GM21717 (cell line): Measurements from ENCODE around the gene MAP2K1.
"Not testable (repeated sequence)": the region's sequence is repeated elsewhere in the genome, so short reads cannot be mapped to it uniquely, and the experiment has no call there.

Experiments used
- ATAC-seq: cut with Tn5 transposase; IDR thresholded peaks from one replicate; pipeline ENCODE4 v1.9.1; 2021; ENCODE audit warnings: mild to moderate bottlenecking, moderate library complexity; ENCODE audit not compliant: unreplicated experiment

The MAP2K1 gene

GRCh38 chr15:66390678-66391077, 4.0 kb downstream of the MAP2K1 start:
- no peak for ATAC-seq

GRCh38 chr15:66393037-66393436, 6.3 kb downstream of the MAP2K1 start:
- not testable (repeated sequence) for ATAC-seq

- ATAC-seq, result no peak
Measured at GRCh38 chr15:66394472-66394871, 7.8 kb downstream of the MAP2K1 start.

GRCh38 chr15:66394915-66395314, 8.2 kb downstream of the MAP2K1 start:
- ATAC-seq, result no peak

- ATAC-seq, result no peak
Measured at GRCh38 chr15:66399276-66399675, 12.6 kb downstream of the MAP2K1 start.

- ATAC-seq, result no peak
Measured at GRCh38 chr15:66400351-66400774, 13.7 kb downstream of the MAP2K1 start.

GRCh38 chr15:66401130-66402021, 14.7 kb downstream of the MAP2K1 start:
- no peak for ATAC-seq

GRCh38 chr15:66402761-66403284, 16.1 kb downstream of the MAP2K1 start:
- ATAC-seq, result no peak

- ATAC-seq, result no peak
Measured at GRCh38 chr15:66403323-66403722, 16.6 kb downstream of the MAP2K1 start.

GRCh38 chr15:66404122-66404521, 17.4 kb downstream of the MAP2K1 start:
- no peak for ATAC-seq

GRCh38 chr15:66404532-66404931, 17.8 kb downstream of the MAP2K1 start:
- no peak for ATAC-seq

- no peak for ATAC-seq
Measured at GRCh38 chr15:66405007-66405406, 18.3 kb downstream of the MAP2K1 start.

GRCh38 chr15:66405615-66406014, 18.9 kb downstream of the MAP2K1 start:
- ATAC-seq, result no peak

- ATAC-seq, result no peak
Measured at GRCh38 chr15:66408254-66408653, 21.5 kb downstream of the MAP2K1 start.

- no peak for ATAC-seq
Measured at GRCh38 chr15:66408675-66409282, 22.1 kb downstream of the MAP2K1 start.

- no peak for ATAC-seq
Measured at GRCh38 chr15:66409565-66410108, 22.9 kb downstream of the MAP2K1 start.

- ATAC-seq, result no peak
Measured at GRCh38 chr15:66411190-66411589, 24.5 kb downstream of the MAP2K1 start.

GRCh38 chr15:66412220-66412619, 25.5 kb downstream of the MAP2K1 start:
- ATAC-seq, result no peak

- ATAC-seq, result no peak
Measured at GRCh38 chr15:66413579-66413978, 26.9 kb downstream of the MAP2K1 start.

GRCh38 chr15:66415360-66415759, 28.6 kb downstream of the MAP2K1 start:
- no peak for ATAC-seq

- no peak for ATAC-seq
Measured at GRCh38 chr15:66417736-66418135, 31.0 kb downstream of the MAP2K1 start.

GRCh38 chr15:66419471-66419870, 32.8 kb downstream of the MAP2K1 start:
- ATAC-seq, result no peak
